ENCODE measurements around the gene SELENOP. TPM values are rescaled to one million over a fixed set of nuclear protein-coding genes. Genes with fewer than 3 reads are reported as not detected.

SELENOP gene
- total RNA-seq, 4 donors from 2014 or later: 119 to 284 (median 180) TPM

GRCh38 chr5:42785756-42786155 lies 25.9 kb downstream of the SELENOP start:
- WGBS: 94% methylated on average over 4 of the region's 4 CpGs
- DNase-seq (ENCODE audit: extremely low spot score): no peak
- intact Hi-C loops (cut with DNase I): no loop called here
- no peak overlapping the region for H3K4me3 ChIP-seq
- H3K27me3 ChIP-seq: no peaks in the 10 kb centered on the region
- H3K27ac ChIP-seq (replicated peaks in 1 of 4): no peak overlapping the region
- no peak for TF ChIP-seq POLR2A (IDR thresholded peaks at IDR 0.05; ENCODE audit: low read depth)
- no peak for TF ChIP-seq CTCF (IDR thresholded peaks at IDR 0.05)
- TF ChIP-seq POLR2AphosphoS5 (IDR thresholded peaks at IDR 0.05): no peak
- no peak for TF ChIP-seq EP300 (IDR thresholded peaks at IDR 0.05)
- H3K36me3 ChIP-seq: no peaks in the 10 kb centered on the region
- H3K4me1 ChIP-seq: no peaks in the 10 kb centered on the region
- peaks cover 0 to 29% (median 21%) of the 10 kb centered on the region in 4 donors for H3K9me3 ChIP-seq

GRCh38 chr5:42784132-42784531 lies 27.6 kb downstream of the SELENOP start:
- Histone ChIP-seq H3K4me3 (no peak overlapping the region), H3K36me3 (no peaks in the 10 kb centered on the region), H3K9me3 (peaks cover 0 to 26% (median 21%) of the 10 kb centered on the region in 4 donors), H3K27ac (replicated peaks in 1 of 4) (no peak overlapping the region), H3K4me1 (no peaks in the 10 kb centered on the region), H3K27me3 (no peaks in the 10 kb centered on the region)
- WGBS: 100% methylated on average over 1 of the region's 1 CpG
- no peak for DNase-seq (ENCODE audit: extremely low spot score)
- intact Hi-C loops (cut with DNase I): no loop called here
- TF ChIP-seq POLR2A (IDR thresholded peaks at IDR 0.05; ENCODE audit: low read depth): no peak
- TF ChIP-seq EP300 (IDR thresholded peaks at IDR 0.05): no peak
- no peak for TF ChIP-seq POLR2AphosphoS5 (IDR thresholded peaks at IDR 0.05)
- TF ChIP-seq CTCF (IDR thresholded peaks at IDR 0.05): no peak

- peaks cover 0 to 14% (median 2%) of the 10 kb centered on the region in 4 donors for H3K9me3 ChIP-seq
- WGBS: 94% methylated on average over 1 of the region's 1 CpG
- TF ChIP-seq POLR2AphosphoS5 (IDR thresholded peaks at IDR 0.05) (no peak), CTCF (IDR thresholded peaks at IDR 0.05) (no peak), EP300 (IDR thresholded peaks at IDR 0.05) (no peak), POLR2A (IDR thresholded peaks at IDR 0.05; ENCODE audit: low read depth) (no peak)
- no peak overlapping the region for H3K27ac ChIP-seq (replicated peaks in 1 of 4)
- H3K4me1 ChIP-seq: no peaks in the 10 kb centered on the region
- DNase-seq (ENCODE audit: extremely low spot score): no peak
- no peak overlapping the region for H3K4me3 ChIP-seq
- intact Hi-C loops (cut with DNase I): no loop called here
- H3K36me3 ChIP-seq: no peaks in the 10 kb centered on the region
- no peaks in the 10 kb centered on the region for H3K27me3 ChIP-seq
Observed at GRCh38 chr5:42781584-42781983, 30.1 kb downstream of the SELENOP start.

GRCh38 chr5:42779083-42779482 lies 32.6 kb downstream of the SELENOP start:
- 62% methylated on average over 1 of the region's 1 CpG for WGBS
- no peak overlapping the region for H3K4me3 ChIP-seq
- no peaks in the 10 kb centered on the region for H3K36me3 ChIP-seq
- no peaks in the 10 kb centered on the region for H3K9me3 ChIP-seq
- H3K27ac ChIP-seq (replicated peaks in 1 of 4): no peak overlapping the region
- DNase-seq (ENCODE audit: extremely low spot score): no peak
- H3K27me3 ChIP-seq: no peaks in the 10 kb centered on the region
- intact Hi-C loops (cut with DNase I): no loop called here
- TF ChIP-seq CTCF (IDR thresholded peaks at IDR 0.05): no peak
- TF ChIP-seq EP300 (IDR thresholded peaks at IDR 0.05): no peak
- TF ChIP-seq POLR2AphosphoS5 (IDR thresholded peaks at IDR 0.05): no peak
- TF ChIP-seq POLR2A (IDR thresholded peaks at IDR 0.05; ENCODE audit: low read depth): no peak
- H3K4me1 ChIP-seq: no peaks in the 10 kb centered on the region

All from esophagus muscularis mucosa (tissue), 4 donors.